Embryonic facial prominence (tissue), 1 donor: ENCODE data around the gene PLCL1.
"Not testable (repeated sequence)": the region's sequence is repeated elsewhere in the genome, so short reads cannot be mapped to it uniquely, and the experiment has no call there.

Experiments used
- DNase-seq: peaks from one replicate; pipeline ENCODE4 v3.0.0-alpha.2; 2016; ENCODE audit errors: extremely low spot score

PLCL1 gene

GRCh38 chr2:197997083-197997541 is 192.7 kb downstream of the PLCL1 start:
- DNase-seq, result no peak

- DNase-seq, result no peak
Observed at GRCh38 chr2:197998702-197999101, 194.3 kb downstream of the PLCL1 start.

- DNase-seq, result no peak
Observed at GRCh38 chr2:198000417-198000816, 196.0 kb downstream of the PLCL1 start.

DNA sequence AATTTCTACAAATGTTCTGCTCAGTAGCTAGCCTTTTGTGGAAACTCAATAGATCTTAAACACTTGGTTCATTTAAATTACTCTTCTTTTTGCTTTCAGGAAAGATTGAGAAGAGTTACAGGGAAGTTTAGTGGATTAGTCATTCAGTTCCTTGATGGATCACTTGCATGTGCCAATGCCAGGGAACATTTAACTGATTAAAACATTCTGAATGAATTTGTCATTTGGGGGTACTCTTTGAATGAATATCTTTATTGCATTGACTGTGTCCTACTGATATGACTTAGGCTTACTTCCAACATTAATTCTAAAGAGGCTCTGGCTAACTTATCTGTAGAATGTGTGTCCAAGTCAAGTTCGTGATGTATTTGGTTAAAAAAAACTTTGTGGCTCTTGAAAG is 199.8 kb downstream of the PLCL1 start:
- no peak for DNase-seq

DNA sequence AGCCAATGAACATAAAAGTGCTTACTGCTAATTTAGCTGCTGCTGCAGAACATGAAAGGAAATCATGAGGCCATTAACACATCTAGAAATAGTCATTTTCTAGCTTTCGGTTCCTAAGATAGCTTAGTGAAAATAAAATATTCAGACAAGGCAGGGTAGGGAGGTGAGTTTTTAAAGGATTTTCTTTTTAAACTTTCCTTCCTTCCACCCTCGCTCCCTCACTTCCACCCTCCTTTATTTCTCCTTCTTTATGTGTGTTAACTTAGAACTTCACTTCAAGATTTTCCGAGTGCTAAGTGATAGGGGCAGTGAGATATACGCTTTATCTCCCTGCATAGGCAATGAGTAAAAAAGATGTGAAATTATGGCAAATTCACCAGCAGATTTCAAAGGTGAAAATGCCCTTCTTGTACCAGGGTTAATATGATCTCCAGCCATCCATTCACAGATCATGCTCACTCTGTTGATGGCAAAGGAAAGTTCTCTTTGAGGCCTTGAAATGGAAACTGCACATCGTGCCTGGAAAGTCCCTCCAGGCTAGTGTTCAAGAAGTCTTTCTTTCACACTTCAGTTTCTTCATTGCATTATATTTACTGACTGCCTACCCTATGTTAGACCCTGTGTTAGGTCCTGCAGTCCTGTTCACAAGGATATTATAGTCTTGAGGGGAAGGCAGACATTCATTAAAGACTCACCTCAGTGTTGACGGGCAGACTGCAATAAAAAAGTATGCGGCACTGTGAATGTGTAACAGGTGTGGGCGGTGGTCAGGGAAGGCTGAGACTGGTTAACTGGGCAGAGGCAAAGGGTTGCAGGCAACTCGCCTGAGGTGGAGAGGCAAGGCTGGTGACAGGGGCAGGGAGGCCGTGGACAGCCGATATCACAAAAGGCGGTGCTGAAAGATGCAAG is 200.8 kb downstream of the PLCL1 start:
- no peak for DNase-seq

DNA sequence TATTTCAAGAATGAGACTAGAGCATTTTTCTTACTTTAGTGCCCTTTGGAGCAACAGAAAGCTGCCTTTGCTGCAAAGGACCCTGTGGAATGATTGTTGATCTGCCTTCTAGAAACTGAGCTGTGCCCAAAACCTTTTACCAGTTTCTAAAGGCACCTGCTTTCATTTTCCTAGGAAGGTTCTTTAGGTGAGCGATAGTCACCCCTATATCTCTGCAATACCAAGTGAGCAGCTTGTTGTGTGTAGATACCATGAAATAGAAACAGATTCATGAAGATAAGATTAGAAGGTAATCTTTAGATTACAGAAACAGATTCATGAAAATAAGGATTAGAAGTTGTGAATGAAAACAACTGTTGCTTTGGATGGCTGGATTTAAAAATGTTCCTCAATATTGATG is 202.3 kb downstream of the PLCL1 start:
- no peak for DNase-seq

DNA sequence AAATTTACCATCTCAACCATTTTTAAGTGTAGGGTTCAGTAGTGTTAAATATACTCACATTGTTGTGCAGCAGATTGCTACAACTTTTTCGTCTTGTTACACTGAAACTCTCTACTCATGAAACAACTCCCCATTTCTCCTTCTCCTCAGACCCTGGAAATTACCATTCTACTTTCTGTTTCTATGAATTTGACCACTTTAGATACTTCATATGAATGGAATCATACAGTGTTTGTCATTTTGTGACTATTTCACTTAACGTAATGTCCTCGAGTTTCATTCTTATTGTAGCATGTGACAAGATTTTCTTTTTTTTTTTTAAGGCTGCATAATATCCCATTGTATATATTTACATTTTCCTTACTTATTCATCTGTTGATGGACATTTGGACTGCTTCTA is 203.8 kb downstream of the PLCL1 start:
- no peak for DNase-seq

DNA sequence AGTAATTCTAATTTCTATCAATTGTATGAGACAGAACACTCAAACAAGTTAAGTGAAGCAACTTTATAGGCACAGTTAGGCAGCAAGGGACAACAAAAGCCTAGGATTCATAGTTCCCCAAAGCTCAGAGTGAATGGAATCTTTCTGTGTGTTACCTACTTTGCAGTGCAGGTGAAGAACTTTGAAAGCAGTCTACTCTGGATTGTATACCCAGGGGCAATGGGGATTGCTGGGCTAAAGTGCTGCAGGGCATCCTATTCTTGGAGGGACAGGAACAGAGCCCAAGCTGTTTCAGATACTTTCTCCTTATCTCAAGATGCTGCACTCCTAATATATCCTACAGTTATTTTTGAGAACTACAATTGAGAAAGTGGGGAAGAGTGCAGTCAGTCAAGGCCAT is 207.6 kb downstream of the PLCL1 start:
- DNase-seq, result no peak

- DNase-seq, result no peak
Observed at GRCh38 chr2:198016243-198016642, 211.8 kb downstream of the PLCL1 start.

DNA sequence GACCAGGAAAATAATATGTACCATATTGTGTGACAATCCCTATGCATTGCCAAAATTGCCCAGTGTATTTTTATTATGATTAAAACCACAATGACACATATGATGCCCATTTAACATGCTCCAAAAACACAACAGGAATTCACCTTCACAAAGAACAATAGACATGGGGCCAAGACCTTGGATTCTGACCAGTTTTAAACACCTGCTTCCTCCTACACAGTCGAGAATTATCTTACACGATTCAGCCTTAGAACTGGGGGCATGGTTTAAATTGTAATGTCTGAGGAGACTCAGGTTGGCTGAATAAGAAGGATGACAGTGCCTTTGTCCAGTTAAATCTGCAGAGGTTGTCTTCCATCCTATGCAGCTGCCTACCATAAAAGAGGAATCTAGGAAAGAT is 212.7 kb downstream of the PLCL1 start:
- DNase-seq, result no peak

GRCh38 chr2:198028955-198029354 is 224.6 kb downstream of the PLCL1 start:
- DNase-seq, result no peak

DNA sequence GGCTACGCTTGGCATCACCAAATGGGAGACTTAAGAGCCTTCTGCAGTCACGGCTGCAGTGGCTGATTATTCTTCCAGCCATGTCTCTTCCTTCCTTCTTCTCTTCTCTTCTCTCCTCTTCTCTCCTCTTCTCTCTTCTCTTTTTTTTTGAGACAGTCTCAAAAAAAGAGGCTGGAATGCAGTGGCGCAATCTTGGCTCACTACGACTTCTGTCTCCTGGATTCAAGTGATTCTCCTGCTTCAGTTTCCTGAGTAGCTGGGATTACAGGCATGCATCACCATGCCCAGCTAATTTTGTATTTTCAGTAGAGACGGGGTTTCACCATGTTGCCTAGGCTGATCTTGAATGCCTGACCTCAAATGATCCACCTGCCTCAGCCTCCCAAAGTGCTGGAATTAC is 225.2 kb downstream of the PLCL1 start:
- not testable (repeated sequence) for DNase-seq

DNA sequence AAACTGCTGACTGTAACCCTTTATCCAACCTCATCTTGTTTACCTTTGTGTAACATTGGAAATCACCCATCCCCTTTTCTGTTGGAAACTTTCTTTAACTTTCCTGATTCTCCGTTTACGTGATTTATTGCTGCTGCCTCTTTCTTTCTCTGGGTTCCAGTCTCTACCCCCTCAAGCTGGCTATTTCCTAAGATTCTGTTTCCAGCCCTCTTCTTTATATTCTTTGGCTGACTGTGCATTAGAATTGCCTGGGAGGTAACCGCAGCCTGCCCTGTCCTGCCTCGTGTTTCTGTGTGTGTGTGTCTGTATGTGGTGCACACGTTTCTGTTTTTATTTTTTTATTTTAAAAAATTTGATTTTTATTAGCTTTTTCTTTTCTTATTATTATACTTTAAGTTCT is 229.2 kb downstream of the PLCL1 start:
- DNase-seq, result no peak

DNA sequence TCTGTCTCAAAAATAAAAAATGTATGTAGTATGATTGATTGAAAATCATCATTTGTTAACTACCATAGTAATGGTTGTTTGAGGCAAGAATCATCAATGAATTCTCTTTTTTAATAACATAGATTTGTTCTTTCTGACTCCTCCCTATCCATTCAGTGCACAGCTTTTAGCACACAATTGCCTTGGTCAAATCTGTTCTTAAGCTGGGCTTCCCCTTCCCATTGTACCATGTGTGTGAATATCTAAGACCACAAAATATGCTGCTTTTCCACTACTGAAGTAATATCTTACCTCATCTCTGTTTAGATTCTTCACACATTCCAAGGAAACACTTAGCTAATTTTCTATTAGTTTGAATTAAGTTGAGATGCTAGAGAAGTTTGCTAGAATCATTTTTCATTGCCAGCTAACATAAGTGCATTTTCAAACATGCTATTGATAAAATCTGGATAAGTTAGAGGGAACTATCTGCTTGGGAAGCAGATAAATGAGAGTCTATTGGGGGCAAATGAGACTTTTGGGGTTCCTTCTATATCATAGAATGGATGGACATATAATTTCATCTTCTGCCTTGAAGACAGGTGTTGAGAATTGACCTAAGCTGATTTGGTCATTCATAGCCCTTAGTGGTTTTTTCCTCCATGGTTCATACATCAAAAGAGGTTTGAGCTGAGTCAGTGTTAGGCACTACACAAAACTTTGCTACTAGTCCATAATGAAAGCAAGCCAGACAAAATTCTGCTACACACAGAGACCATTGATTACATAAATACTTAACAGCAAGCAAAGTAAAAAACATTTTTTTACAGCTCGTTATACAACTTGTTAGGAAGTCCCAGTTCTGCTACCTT is 231.9 kb downstream of the PLCL1 start:
- DNase-seq, result no peak

DNA sequence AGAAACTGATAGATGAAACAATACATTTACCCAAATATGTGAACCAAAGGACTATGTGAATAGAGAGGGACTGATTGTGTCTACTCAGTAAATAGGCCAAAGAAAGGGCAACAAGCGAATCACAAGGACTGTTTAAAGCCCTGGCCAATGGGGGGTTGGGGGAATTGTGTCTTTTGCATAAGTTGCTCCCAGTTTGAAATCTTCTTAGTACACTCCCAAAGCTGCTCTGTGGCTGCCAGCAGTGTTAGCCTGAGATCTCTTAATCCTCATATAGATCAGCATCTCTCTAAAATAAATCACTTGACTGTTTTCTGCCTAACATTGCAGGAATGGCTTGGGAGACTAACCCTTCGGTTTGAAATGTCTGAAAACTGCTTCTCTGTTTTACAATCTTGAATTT is 236.4 kb downstream of the PLCL1 start:
- DNase-seq, result no peak

DNA sequence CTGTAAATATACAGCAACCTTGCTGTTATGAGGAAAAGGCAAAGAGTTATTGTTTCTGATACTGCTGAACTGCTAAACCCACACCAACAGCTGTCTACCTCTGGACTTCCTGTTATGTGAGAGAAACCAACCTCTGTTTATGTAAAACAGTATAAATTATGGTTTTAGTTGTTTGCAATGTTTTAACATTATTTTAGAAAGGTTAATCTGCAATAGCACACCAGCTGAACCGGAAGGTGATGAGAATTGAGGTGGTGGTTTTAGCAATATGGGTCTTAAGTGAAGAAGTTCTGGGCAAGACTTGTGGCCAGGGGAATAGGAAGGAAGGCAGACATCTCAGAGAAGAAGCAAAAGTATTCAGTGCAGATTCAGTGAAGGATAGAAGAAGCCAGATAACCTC is 237.8 kb downstream of the PLCL1 start:
- no peak for DNase-seq

- DNase-seq, result no peak
Observed at GRCh38 chr2:198044777-198045176, 240.4 kb downstream of the PLCL1 start.

DNA sequence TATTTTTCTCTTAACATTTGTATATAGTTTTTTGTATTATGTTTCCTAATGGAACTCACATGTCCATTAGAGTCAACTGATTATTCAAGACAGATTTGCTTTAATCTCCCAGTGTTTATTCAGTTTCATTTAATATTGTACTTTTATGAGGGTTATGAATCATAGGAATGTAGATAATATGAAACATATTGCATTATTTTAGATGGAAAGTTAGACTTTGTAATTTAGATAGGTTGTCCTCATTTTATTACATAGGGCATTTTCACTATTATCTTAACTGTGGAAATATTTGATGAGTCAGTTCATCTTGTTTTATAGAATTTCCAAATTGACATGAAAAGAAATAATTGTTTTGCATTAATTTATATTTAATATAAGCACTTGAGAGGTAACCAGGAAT is 240.8 kb downstream of the PLCL1 start:
- DNase-seq, result no peak

DNA sequence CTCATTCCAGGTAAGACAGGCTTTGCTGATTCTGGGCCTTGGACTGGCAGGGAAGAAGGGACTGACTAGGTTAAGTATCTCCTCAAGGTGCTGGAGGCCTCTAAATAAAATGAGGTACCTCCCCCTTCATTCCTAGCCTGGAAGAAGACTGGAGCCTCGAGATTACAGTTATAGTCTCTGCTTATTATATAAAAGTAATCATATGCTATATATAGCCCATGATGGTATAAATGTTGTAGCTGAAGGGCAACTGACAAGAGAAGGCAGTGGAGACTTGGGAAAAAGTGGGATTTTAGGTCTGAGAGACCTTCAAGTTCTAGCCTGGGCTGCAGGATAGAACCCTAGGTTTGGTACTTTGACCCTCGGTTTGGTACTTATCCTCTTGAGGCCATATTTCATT is 248.3 kb downstream of the PLCL1 start:
- DNase-seq, result no peak

DNA sequence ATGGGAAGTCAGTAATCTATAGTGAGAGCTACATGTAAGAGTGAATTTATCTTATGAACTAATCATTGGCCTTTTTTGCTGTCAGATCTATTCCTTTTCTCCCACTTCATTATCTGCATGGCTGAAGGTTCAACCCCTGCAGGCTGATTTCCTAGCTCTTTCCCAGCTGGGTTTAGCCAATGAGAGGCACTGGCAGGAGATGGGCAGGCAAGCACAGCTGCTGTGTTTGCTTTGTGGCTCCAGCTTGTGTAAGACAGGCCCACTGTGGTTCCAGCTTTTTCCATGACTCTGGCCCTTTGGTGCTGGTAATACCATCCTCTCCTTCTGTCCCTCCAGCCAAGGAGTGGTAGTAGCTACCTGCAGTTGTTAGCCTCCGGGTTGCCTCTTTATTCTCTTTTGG is 248.8 kb downstream of the PLCL1 start:
- no peak for DNase-seq

DNA sequence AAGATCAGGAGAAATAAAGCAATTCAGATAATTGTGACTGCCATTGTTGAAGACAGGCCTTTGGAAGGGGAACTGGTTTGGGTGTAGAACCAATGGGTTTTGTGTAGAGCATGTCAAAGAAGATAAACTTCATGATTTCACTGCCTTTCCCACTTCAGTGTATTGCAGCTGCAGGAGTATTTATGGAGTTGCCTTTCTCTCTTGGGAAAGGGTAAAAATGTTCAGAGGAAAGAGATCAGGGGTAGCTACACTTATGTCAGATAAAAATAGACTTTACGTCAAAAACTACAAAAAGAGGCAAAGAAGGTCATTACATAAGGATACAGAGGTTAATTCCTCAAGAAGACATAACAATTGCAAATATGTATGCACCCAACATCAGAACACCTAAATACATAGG is 249.4 kb downstream of the PLCL1 start:
- DNase-seq, result no peak

DNA sequence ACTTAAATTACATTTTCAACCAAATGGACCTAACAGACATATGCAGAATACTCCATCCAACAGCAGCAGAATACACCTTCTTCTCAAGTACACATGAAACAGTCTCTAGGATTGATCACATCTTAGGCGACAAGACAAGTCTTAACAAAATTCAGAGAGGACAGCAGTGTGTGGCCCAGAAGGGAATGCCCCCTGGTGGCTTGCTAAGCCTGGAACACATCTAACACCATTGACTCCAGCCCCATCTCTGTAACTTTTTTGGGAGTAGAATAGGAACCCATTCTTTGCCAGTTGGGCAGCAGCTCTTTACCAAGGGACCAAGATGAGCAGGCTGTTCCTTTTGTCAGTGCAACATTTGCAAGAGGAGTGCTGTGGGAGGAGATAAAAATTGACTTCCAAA is 249.9 kb downstream of the PLCL1 start:
- no peak for DNase-seq

- no peak for DNase-seq
Observed at GRCh38 chr2:198055716-198056115, 251.3 kb downstream of the PLCL1 start.
